ENCODE results near the gene ENOX2.
"Not testable (repeated sequence)": the region's sequence is repeated elsewhere in the genome, so short reads cannot be mapped to it uniquely, and the experiment has no call there.

ENOX2 gene

DNA sequence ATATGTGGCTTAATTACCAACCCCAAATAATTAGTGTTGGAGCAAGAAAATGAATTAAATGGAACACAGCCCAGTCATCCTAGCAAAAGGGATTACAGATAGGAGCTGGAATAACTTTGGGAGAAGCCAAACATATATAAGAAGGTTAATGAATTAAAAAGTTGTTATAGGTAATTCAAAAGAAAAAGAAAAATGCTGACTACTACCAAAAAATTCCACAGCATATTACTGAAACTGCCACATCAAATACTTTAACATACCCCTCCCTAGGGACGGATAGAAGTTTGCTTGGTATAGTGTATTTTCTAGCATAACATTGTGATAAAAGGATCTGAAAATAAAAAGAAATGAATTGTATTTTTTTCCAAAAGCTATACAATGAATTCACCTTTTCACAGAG is 99.5 kb downstream of the ENOX2 start:
- TF ChIP-seq, protein P1, sequence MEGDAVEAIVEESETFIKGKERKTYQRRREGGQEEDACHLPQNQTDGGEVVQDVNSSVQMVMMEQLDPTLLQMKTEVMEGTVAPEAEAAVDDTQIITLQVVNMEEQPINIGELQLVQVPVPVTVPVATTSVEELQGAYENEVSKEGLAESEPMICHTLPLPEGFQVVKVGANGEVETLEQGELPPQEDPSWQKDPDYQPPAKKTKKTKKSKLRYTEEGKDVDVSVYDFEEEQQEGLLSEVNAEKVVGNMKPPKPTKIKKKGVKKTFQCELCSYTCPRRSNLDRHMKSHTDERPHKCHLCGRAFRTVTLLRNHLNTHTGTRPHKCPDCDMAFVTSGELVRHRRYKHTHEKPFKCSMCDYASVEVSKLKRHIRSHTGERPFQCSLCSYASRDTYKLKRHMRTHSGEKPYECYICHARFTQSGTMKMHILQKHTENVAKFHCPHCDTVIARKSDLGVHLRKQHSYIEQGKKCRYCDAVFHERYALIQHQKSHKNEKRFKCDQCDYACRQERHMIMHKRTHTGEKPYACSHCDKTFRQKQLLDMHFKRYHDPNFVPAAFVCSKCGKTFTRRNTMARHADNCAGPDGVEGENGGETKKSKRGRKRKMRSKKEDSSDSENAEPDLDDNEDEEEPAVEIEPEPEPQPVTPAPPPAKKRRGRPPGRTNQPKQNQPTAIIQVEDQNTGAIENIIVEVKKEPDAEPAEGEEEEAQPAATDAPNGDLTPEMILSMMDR (IDR thresholded peaks at IDR 0.05; ENCODE audit: low read depth, low read length, missing control alignments), result no peak
- no peak for DNase-seq (ENCODE audit: extremely low read depth, low read depth)
- no peak overlapping the region for H3K4me3 ChIP-seq (replicated peaks; ENCODE audit: low read depth, low read length)

GRCh38 chrX:130801901-130802300 is 101.1 kb downstream of the ENOX2 start:
- TF ChIP-seq, protein P1 (IDR thresholded peaks at IDR 0.05; ENCODE audit: low read depth, low read length, missing control alignments), result no peak
- no peak overlapping the region for H3K4me3 ChIP-seq (replicated peaks; ENCODE audit: low read depth, low read length)
- no peak for DNase-seq (ENCODE audit: extremely low read depth, low read depth)

DNA sequence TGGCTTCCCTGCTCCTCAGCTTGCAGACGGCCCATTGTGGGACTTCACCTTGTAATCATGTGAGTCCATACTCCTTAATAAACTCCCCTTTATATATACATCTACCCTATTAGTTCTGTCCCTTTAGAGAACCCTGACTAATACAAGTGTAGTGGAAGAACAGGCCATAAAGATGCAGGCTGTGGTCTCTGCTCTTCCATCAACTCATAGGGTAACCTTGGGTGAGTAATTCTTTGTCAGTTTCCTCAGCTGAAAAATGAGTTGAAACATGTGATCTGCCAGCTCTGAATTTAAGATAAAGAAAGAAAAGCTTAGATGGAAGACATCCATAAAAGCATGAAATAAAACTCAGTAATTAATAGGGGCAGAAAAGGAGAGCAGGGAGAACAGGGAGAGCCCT is 103.6 kb downstream of the ENOX2 start:
- DNase-seq (ENCODE audit: extremely low read depth, low read depth), result no peak
- TF ChIP-seq, protein P1 (IDR thresholded peaks at IDR 0.05; ENCODE audit: low read depth, low read length, missing control alignments), result no peak
- no peak overlapping the region for H3K4me3 ChIP-seq (replicated peaks; ENCODE audit: low read depth, low read length)

GRCh38 chrX:130793975-130794374 is 109.0 kb downstream of the ENOX2 start:
- no peak overlapping the region for H3K4me3 ChIP-seq (replicated peaks; ENCODE audit: low read depth, low read length)
- TF ChIP-seq, protein P1 (IDR thresholded peaks at IDR 0.05; ENCODE audit: low read depth, low read length, missing control alignments), result no peak
- DNase-seq (ENCODE audit: extremely low read depth, low read depth), result no peak

GRCh38 chrX:130791870-130792269 is 111.1 kb downstream of the ENOX2 start:
- not testable (repeated sequence) for H3K4me3 ChIP-seq (replicated peaks; ENCODE audit: low read depth, low read length); DNase-seq (ENCODE audit: extremely low read depth, low read depth)

GRCh38 chrX:130789793-130790192 is 113.2 kb downstream of the ENOX2 start:
- H3K4me3 ChIP-seq (replicated peaks; ENCODE audit: low read depth, low read length), result no peak overlapping the region
- TF ChIP-seq, protein P1 (IDR thresholded peaks at IDR 0.05; ENCODE audit: low read depth, low read length, missing control alignments), result no peak
- DNase-seq (ENCODE audit: extremely low read depth, low read depth), result no peak

- TF ChIP-seq, protein P1 (IDR thresholded peaks at IDR 0.05; ENCODE audit: low read depth, low read length, missing control alignments), result no peak
These were observed 114.0 kb downstream of the ENOX2 start for GRCh38 chrX:130788786-130789581.

More at GRCh38 chrX:130788786-130789581, 114.0 kb downstream of the ENOX2 start:
- no peak overlapping the region for H3K4me3 ChIP-seq (replicated peaks; ENCODE audit: low read depth, low read length)
- no peak for DNase-seq (ENCODE audit: extremely low read depth, low read depth)

All from HFF-Myc (cell line).